Measurements from ENCODE around the gene PRSS2. TPM values are rescaled to one million over a fixed set of nuclear protein-coding genes. Genes with fewer than 3 reads are reported as not detected.

PRSS2 gene
- total RNA-seq, 1 donor = not detected

- TF ChIP-seq CTCF (IDR thresholded peaks at IDR 0.05; ENCODE audit: extremely low read depth, low read depth, low read length) = no peak
- Histone ChIP-seq H3K4me1 (ENCODE audit: insufficient read depth, low read length) (peaks cover 22% of the 10 kb centered on the region), H3K9me3 (ENCODE audit: low read depth, low read length) (no peaks in the 10 kb centered on the region), H3K36me3 (ENCODE audit: insufficient read depth, low read length) (no peaks in the 10 kb centered on the region), H4K20me1 (ENCODE audit: insufficient read depth, low read length) (no peaks in the 10 kb centered on the region), H3K27me3 (ENCODE audit: insufficient read depth, low read length) (peaks cover 4% of the 10 kb centered on the region), H2AFZ (ENCODE audit: low read length) (no peak overlapping the region), H3K4me2 (ENCODE audit: insufficient read depth, low read length) (no peak overlapping the region), H3K4me3 (ENCODE audit: insufficient read depth, low read length) (no peak overlapping the region), H3K79me2 (ENCODE audit: insufficient read depth, low read length) (no peaks in the 10 kb centered on the region), H3K27ac (ENCODE audit: low read depth, low read length) (no peak overlapping the region)
- no peak for DNase-seq (ENCODE audit: insufficient read length, low spot score, missing footprints)
Measured at GRCh38 chr7:142805350-142806021, 34.7 kb downstream of the PRSS2 start.

GRCh38 chr7:142806022-142806356 lies 35.2 kb downstream of the PRSS2 start:
- Histone ChIP-seq H3K4me1 (ENCODE audit: insufficient read depth, low read length) (peaks cover 22% of the 10 kb centered on the region), H3K36me3 (ENCODE audit: insufficient read depth, low read length) (no peaks in the 10 kb centered on the region), H4K20me1 (ENCODE audit: insufficient read depth, low read length) (no peaks in the 10 kb centered on the region), H3K4me2 (ENCODE audit: insufficient read depth, low read length) (no peak overlapping the region), H3K4me3 (ENCODE audit: insufficient read depth, low read length) (no peak overlapping the region), H3K9me3 (ENCODE audit: low read depth, low read length) (no peaks in the 10 kb centered on the region), H3K27me3 (ENCODE audit: insufficient read depth, low read length) (peaks cover 4% of the 10 kb centered on the region), H3K79me2 (ENCODE audit: insufficient read depth, low read length) (no peaks in the 10 kb centered on the region), H3K27ac (ENCODE audit: low read depth, low read length) (no peak overlapping the region), H2AFZ (ENCODE audit: low read length) (no peak overlapping the region)
- TF ChIP-seq CTCF (IDR thresholded peaks at IDR 0.05; ENCODE audit: extremely low read depth, low read depth, low read length) = no peak
- DNase-seq (ENCODE audit: insufficient read length, low spot score, missing footprints) = no peak

GRCh38 chr7:142806957-142807356 lies 36.2 kb downstream of the PRSS2 start:
- Histone ChIP-seq H3K9me3 (ENCODE audit: low read depth, low read length) (no peaks in the 10 kb centered on the region), H3K27me3 (ENCODE audit: insufficient read depth, low read length) (peaks cover 4% of the 10 kb centered on the region), H3K36me3 (ENCODE audit: insufficient read depth, low read length) (no peaks in the 10 kb centered on the region), H3K4me1 (ENCODE audit: insufficient read depth, low read length) (peaks cover 22% of the 10 kb centered on the region), H3K79me2 (ENCODE audit: insufficient read depth, low read length) (no peaks in the 10 kb centered on the region), H3K4me2 (ENCODE audit: insufficient read depth, low read length) (no peak overlapping the region), H2AFZ (ENCODE audit: low read length) (no peak overlapping the region), H3K27ac (ENCODE audit: low read depth, low read length) (no peak overlapping the region), H4K20me1 (ENCODE audit: insufficient read depth, low read length) (no peaks in the 10 kb centered on the region), H3K4me3 (ENCODE audit: insufficient read depth, low read length) (no peak overlapping the region)
- no peak for TF ChIP-seq CTCF (IDR thresholded peaks at IDR 0.05; ENCODE audit: extremely low read depth, low read depth, low read length)
- DNase-seq (ENCODE audit: insufficient read length, low spot score, missing footprints) = no peak

GRCh38 chr7:142807855-142808460 lies 37.2 kb downstream of the PRSS2 start:
- Histone ChIP-seq H3K9me3 (ENCODE audit: low read depth, low read length) (no peaks in the 10 kb centered on the region), H3K4me3 (ENCODE audit: insufficient read depth, low read length) (no peak overlapping the region), H3K36me3 (ENCODE audit: insufficient read depth, low read length) (no peaks in the 10 kb centered on the region), H3K27me3 (ENCODE audit: insufficient read depth, low read length) (peaks cover 4% of the 10 kb centered on the region), H2AFZ (ENCODE audit: low read length) (no peak overlapping the region), H3K4me1 (ENCODE audit: insufficient read depth, low read length) (peaks cover 29% of the 10 kb centered on the region), H3K4me2 (ENCODE audit: insufficient read depth, low read length) (no peak overlapping the region), H4K20me1 (ENCODE audit: insufficient read depth, low read length) (no peaks in the 10 kb centered on the region), H3K27ac (ENCODE audit: low read depth, low read length) (peak overlapping the region; percentile 62), H3K79me2 (ENCODE audit: insufficient read depth, low read length) (no peaks in the 10 kb centered on the region)
- DNase-seq (ENCODE audit: insufficient read length, low spot score, missing footprints) = no peak
- no peak for TF ChIP-seq CTCF (IDR thresholded peaks at IDR 0.05; ENCODE audit: extremely low read depth, low read depth, low read length)
